HG03521 (cell line): ENCODE data around the gene LY6G6C.
"Not testable (repeated sequence)": the region's sequence is repeated elsewhere in the genome, so short reads cannot be mapped to it uniquely, and the experiment has no call there.

Experiments used
- ATAC-seq: cut with Tn5 transposase; IDR thresholded peaks from one replicate; pipeline ENCODE4 v1.9.1; 2021; ENCODE audit warnings: mild to moderate bottlenecking, moderate library complexity; ENCODE audit not compliant: unreplicated experiment

The LY6G6C gene

GRCh38 chr6:31709157-31709556, 12.4 kb downstream of the LY6G6C start:
- ATAC-seq: not testable (repeated sequence)

GRCh38 chr6:31708224-31708623, 13.3 kb downstream of the LY6G6C start:
- no peak for ATAC-seq

DNA sequence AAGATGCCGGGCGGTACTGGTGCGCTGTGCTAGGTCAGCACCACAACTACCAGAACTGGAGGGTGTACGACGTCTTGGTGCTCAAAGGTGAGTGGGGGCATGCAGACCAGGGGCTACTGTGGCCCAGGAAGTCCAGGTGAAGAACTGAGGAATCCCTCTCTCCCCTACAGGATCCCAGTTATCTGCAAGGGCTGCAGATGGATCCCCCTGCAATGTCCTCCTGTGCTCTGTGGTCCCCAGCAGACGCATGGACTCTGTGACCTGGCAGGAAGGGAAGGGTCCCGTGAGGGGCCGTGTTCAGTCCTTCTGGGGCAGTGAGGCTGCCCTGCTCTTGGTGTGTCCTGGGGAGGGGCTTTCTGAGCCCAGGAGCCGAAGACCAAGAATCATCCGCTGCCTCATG, 13.8 kb downstream of the LY6G6C start:
- no peak for ATAC-seq

DNA sequence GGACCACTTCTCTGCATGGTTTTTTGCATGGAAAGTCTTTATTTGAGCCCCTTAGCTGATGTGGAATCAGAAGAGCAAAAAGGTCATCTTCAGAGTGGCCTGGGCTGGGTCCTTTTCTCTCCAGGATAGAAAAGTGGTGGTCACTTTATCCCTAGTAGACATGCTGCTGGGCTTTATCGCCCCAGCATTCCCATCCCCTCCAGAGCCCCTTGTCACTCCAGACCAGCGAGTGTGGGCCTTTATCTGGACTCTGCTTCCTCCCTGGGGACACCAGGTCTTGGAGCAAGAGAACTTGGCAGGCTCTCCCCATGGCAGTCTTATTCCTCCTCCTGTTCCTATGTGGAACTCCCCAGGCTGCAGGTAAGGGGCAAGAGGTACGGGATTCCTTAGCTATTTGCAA, 14.9 kb downstream of the LY6G6C start, which contains the start of gene LY6G6F:
LY6G6F (plus strand) TSS at position 268 of the 400 bp plus-strand sequence; CDS start at position 309, 41 bp downstream.
- ATAC-seq: no peak

DNA sequence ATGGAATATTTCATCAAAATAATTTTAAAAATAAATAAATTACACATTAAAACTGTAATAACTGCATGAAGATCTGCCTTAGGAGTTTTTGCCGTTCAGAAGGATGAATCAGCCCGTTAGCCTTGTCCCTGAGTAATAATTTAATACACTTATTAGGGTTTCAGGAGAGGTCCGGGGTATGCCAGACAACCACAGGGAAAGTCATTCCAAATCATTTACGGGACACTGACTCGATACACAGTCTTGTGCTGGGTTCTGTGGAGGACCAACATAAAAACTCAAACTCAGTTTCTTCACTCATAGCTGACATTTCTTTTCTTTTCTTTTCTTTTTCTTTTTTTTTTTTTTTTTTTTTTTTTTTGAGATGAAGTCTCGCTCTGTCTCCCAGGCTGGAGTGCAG, 15.6 kb downstream of the LY6G6C start:
- ATAC-seq: no peak

DNA sequence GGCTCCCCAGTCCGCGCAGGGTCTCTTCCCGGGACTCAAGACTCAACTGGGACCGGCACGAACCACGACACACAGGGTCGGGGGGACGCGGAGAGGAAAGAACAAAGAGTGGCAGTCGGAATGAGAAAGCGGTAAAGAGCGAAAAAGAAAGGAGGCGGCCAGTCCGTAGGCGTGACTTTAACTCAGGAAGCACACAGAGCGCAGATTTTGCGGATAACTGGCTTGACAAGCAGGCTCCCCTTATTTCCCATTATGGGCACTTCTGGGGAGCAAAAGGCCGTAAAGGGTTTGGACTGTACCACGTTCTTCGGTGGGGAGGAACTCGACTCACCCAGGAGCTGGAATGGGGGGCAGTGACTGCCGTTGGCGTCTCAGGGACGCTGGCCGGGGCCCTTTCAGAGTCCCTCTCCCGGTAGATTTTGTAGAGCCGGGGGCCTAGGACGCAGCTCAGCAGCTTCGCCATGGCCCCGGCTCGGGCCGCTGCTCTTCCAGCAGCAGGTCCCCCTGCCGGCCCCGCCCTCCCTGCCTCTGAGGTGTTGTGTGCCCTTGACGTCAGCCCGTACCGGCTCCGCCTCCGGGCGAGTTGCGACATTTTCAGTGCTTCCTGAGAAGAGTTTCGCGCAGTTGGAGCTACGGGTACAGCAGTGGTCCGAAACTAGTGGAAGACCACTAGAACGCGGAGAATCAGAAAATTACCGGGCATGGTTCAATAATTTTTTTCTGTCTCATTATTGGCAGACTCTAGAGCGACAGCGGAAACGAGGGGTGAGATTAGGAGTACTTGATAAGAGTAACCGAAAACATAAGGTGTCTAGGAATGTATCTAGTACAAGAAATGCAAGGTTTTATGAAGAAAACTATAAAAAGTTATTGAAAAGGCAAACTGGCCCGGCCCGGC, 18.5 kb downstream of the LY6G6C start, which contains the start of gene ABHD16A:
ABHD16A (minus strand) TSS at position 506 of the 898 bp plus-strand sequence; CDS start at position 463, 43 bp downstream.
- ATAC-seq: peak; percentile 75

DNA sequence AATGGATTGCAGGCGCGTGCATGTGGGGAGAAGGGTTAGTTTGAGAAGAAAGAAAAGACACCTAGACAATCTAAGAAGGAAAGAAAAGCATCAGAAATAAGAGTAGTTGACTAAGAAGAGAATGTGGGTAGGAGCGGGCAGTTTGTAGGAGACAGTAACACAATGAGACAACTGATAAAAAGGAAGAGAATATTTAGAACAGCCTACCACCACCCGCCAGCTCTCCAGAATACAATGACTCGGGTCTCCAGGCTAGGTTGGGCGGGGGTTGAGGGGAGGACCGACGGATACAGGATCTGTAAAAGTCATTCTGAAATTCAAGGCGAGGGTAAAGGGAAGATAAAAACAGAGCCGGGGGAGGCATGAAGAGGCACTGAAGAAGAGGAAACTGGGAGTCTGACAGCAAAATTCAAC, 19.1 kb downstream of the LY6G6C start:
- no peak for ATAC-seq

GRCh38 chr6:31701666-31702404, 19.7 kb downstream of the LY6G6C start:
- no peak for ATAC-seq

- ATAC-seq: no peak
These were observed 20.7 kb downstream of the LY6G6C start for GRCh38 chr6:31700740-31701401.

DNA sequence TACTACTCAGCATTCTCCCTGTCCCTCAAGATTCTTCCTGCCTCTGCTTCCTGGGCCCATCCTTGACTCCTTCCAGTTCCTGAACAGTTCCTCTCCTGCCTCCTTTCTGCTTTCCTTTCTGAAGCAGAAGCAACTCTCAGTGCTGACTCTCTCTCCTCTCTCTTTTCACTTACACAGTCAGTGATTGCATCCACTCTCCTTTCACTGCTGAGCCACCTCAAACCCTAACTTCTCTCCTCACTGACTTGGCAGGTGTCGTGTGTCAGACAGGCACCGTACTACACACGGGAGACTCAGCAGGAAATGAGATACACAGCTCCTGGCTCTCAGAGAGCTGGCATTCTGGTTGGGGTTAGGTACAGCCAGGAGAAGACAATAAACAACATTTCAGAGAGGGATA, 24.0 kb downstream of the LY6G6C start:
- no peak for ATAC-seq

DNA sequence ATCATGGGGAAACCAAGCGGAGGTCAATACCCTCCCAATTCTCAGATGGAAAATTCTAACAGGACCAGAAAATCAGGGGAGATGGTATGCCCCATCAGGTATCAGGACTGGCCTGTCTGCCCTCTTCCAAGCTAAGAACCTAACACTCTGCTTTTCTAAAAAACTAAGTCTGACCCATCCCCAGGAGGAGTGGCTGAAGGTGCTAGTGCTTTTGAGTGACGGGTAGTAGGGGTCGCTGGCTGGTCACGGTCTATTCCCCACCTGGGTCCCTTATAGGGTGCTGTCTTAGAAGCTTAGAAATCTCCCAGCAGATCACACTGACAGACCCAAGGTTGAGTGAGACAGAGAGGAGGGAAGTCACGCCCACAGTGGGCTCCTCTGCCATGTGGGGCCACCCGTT, 28.0 kb downstream of the LY6G6C start:
- ATAC-seq: no peak

- no peak for ATAC-seq
These were observed 28.7 kb downstream of the LY6G6C start for GRCh38 chr6:31692886-31693285.

DNA sequence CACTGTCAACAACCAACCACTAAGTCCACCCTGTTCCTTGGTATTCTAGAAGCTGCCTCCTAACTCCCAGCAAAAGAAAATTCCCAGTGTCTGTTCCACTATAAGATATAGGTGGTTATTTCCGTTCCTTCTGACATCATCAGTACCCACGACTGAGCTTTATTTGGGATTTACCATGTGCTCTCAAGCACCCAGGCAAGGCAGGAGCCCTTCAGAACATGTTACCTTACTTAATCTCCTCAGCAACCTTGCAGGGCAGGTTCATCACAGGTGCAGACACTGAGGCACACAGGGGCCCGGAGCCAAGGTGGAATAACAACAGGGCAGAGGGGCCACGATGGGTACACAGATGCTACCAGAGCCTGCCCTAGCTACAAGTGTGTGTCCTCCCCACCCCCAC, 29.2 kb downstream of the LY6G6C start:
- ATAC-seq: no peak

DNA sequence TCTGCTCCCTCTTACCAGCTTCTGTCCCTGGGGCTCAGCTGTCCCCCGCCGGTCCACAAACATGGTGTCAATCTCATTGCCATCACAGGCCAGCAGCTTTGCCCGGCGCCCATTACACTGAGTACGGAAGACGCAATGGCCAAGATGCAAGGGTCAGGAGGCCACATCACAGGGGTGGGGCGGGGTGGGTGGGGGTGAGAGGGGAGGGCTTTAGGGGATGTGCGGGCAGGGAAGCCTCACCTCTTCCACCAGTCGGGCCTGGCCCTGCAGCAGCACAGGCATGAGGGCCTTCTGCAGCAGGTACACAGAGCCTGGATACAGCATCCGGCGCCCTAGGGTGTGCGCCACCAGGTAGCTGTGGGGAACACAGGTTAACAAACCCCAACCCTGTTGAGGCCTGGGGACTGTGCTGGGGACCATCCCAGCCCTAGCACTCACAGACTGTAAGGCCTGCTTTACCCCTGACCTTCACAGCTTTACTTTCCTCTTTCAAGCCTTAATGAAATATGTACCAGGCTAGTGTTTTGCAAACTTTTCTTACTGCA, 29.9 kb downstream of the LY6G6C start:
- ATAC-seq: no peak

DNA sequence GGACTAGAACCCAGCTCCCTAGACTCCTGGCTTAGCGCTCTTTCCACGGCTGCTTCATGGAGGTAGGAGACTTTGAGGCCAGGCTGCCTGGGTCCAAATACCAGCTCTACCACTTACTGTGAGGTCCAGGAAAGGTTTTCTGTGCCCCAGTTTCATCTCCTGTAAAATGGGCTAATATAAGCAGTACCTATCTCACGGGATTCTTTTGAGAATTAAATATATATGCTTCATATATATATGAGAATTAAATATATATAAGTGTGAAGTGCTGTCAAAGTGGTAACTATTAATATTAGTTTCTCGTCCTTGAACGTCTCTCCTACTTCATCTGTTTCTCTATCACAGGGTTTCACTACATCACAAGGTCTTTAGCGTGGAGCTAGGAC, 30.5 kb downstream of the LY6G6C start:
- no peak for ATAC-seq

- ATAC-seq: no peak
These were observed 31.1 kb downstream of the LY6G6C start for GRCh38 chr6:31690231-31691077.

DNA sequence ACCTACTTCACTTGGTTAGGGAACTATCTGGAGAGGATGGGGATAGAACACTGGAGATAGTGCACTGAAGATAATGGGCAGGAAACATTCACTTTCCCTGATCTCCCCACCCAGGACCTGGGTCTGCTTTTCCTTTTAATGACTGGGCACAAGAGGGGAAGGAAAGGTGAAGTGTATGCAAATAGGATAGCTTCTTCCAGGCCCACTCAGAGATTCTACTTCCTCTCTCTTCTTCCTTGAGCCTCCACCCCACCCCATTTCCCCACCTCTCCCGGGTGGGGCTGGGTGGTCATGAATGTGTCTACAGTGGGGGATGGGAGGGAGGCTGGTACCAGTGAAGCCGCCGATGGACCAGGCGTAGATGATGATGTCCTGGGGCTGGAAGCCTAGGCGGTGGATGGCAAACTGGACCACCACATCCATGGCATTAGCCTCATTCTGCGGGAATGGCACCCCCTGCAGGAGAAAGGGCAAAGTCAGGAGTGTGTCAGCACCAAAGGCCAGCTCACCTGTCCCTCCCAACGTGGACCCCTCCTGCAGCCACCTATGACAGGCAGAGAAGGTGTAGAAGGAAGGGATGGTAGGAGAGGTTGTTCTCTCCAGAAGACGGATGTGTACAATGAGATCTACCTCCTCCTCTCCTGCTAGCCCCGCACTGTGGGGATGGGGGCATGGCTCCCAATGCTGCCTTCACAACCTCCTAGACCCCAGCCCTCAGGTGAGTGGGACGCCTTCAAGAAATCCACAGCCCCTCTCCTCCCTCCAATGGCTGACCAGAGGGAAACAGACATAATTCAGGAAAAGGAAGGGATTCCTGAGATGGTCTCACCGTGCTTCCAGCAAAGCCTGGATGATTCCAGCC, 32.1 kb downstream of the LY6G6C start:
- no peak for ATAC-seq

DNA sequence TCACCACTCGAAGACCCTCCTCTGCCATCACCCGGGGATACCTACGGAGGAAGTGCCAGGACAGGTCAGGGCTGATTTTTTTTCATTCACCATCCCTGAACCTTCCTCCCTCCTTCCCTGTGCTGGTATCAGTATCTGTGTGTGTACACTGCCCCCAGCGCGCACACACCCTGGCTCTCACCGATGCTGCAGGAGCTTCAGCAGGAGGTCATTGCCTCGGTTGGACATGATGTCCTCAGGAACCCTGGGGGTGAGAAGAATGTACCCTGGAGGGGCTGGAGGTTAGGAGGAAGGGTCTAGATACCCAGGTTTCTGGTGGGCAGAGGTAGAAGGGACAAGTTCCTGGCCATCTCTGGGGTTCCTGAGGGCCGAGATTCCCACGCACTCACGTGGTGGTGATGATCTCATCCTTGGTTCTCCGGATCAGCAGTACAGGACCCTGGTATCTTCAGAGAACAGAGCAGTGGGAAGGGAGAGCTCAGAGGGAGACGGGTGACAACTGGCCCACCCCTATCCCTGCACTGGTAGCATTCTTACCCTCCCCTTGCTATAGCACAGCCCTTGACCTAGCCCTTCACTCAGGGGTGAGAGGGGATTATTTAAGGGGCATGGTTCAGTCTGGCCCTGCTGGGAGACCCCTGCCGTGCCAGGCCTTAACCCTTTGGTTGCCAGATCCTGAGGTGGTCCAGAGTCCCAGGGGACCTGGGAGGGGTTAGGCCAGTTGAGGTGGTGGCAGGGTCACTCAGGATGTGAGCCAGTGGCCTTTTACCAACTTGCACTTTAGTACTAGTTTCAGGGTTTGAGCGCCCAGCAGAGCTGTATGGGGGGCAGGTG, 33.5 kb downstream of the LY6G6C start:
- ATAC-seq: no peak
